Immature natural killer cell (primary cell): ENCODE measurements around the gene GRAMD4. TPM values are rescaled to one million over a fixed set of nuclear protein-coding genes. Genes with fewer than 3 reads are reported as not detected.

Experiments used
- DNase-seq, 3 donors: peaks; one replicate each; pipeline ENCODE4 v3.0.0; 2022; ENCODE audit warnings: mixed read lengths in 1 of 3
- H3K27ac Mint-ChIP-seq, 6 donors: one replicate each; pipeline ENCODE4 v1.8.0; 2020; ENCODE audit warnings: mixed read lengths in 6 of 6, mild to moderate bottlenecking in 5 of 6, inconsistent platforms in 4 of 6, moderate library complexity in 3 of 6
- H3K27me3 Mint-ChIP-seq, 3 donors: one replicate each; pipeline ENCODE4 v1.8.0; 2020 to 2021; ENCODE audit warnings: low read depth in 3 of 3, mild to moderate bottlenecking in 3 of 3, mixed read lengths in 3 of 3, moderate library complexity in 3 of 3, inconsistent platforms in 1 of 3
- H3K36me3 Mint-ChIP-seq, 3 donors: one replicate each; pipeline ENCODE4 v1.8.0; 2020; ENCODE audit warnings: mixed read lengths in 3 of 3, inconsistent platforms in 2 of 3, mild to moderate bottlenecking in 2 of 3
- H3K4me1 Mint-ChIP-seq, 2 donors: one replicate each; pipeline ENCODE4 v1.8.0; 2020; ENCODE audit warnings: inconsistent platforms in 2 of 2, mild to moderate bottlenecking in 2 of 2, mixed read lengths in 2 of 2, moderate library complexity in 1 of 2
- H3K4me3 Mint-ChIP-seq, 5 donors: one replicate each; pipeline ENCODE4 v1.8.0; 2020; ENCODE audit warnings: mild to moderate bottlenecking in 5 of 5, mixed read lengths in 5 of 5, inconsistent platforms in 3 of 5, moderate library complexity in 3 of 5
- H3K9me3 Mint-ChIP-seq, 6 donors: one replicate each; pipeline ENCODE4 v1.8.0; 2020; ENCODE audit warnings: mild to moderate bottlenecking in 6 of 6, mixed read lengths in 6 of 6, inconsistent platforms in 4 of 6, moderate library complexity in 3 of 6
- polyA plus RNA-seq, 3 donors: library from polyadenylated mRNA; unstranded; fragments of 300-500 nt; fragmentation: Illumina TruSeq; gene quantifications; one replicate each; pipeline ENCODE4 v1.2.3, GENCODE V29; 2021

Gene GRAMD4, protein sequence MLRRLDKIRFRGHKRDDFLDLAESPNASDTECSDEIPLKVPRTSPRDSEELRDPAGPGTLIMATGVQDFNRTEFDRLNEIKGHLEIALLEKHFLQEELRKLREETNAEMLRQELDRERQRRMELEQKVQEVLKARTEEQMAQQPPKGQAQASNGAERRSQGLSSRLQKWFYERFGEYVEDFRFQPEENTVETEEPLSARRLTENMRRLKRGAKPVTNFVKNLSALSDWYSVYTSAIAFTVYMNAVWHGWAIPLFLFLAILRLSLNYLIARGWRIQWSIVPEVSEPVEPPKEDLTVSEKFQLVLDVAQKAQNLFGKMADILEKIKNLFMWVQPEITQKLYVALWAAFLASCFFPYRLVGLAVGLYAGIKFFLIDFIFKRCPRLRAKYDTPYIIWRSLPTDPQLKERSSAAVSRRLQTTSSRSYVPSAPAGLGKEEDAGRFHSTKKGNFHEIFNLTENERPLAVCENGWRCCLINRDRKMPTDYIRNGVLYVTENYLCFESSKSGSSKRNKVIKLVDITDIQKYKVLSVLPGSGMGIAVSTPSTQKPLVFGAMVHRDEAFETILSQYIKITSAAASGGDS
- 10 to 100 TPM in 1 of 3 donors, 1 to 10 TPM in 2; 3.5 to 23.0 (median 4.1) TPM for polyA plus RNA-seq

DNA sequence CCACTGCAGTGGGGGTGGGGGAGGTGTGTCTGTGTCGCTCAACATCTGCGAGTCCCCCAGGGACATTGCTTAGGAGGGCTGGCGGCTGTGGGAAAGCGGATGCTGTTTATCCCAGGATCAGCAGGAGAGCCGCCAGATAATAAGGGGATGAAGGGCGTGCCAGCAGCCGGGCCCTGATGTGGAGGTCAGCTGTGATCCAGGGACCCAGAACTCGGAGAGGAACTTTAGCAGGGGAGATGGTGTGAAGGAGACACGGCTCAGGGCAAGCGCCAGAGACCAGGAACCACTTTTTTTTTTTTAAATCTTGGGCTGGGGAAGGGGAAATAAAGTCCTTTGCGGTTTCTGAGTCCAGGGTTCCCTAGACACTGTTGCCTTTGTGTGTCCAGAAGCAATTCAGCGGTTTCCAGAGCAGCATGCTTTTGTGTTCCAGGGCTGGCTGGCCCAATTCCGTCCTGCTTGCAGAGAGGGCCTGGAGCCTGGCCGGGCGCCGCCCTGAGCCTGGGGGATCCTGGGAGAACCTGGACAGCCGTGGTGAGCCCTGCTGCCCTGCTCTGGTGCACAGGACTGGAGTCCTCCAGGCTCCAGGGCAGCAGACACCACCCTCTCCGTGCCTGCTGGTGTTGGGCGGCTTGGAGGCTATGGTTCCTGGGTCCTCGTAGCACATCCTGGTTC, at the start of gene GRAMD4:
TSS of gene GRAMD4 (plus strand) at position 557 of the 672 bp plus-strand sequence. CDS start 6,414 bp downstream, outside the sequence.
- DNase-seq, result no peak
- peaks cover 0 to 3% (median 0%) of the 10 kb centered on the region in 3 donors for H3K27me3 Mint-ChIP-seq
- peaks cover 11 to 15% of the 10 kb centered on the region in 2 donors for H3K4me1 Mint-ChIP-seq
- H3K36me3 Mint-ChIP-seq, result no peaks in the 10 kb centered on the region
- H3K27ac Mint-ChIP-seq, result peak within 1 kb of the TSS in 4 of 6 donors; percentile 23 to 62 (median 52)
- H3K4me3 Mint-ChIP-seq, result no peak within 1 kb of the TSS
- no peaks in the 10 kb centered on the region for H3K9me3 Mint-ChIP-seq

DNA sequence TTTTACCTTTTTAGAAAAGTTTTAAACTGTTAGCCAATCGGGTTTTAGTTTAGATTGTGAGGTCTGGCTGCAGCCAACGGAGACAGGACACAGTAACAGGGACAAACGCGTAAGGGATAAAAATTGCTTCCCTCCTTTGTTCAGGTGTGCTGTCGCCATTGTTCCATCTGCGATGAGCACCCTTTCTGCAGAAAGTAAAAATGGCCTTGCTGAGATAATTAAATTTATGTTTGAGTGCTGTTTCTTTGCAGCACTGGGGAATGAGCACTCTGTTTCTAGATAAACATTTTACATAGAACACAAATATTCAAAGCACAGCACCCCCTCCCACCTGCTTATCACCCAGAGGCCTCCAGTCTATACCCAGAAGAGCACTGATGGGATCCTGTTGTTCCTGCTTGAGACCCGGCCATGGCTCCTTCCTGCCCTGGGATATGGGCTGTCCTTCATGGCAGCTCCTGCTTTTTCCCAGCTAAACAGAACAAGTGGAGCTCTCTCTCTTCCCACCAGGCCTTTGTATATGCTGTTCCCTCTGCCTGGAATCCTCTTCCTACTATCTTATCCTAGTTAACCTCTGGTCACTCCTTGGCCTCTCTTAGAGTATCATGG, 48.4 kb upstream of the GRAMD4 start:
- DNase-seq, result no peak
- peaks cover 13 to 14% of the 10 kb centered on the region in 2 donors for H3K4me1 Mint-ChIP-seq
- H3K27ac Mint-ChIP-seq, result no peak overlapping the region
- H3K4me3 Mint-ChIP-seq, result no peak overlapping the region
- peaks cover 0 to 5% (median 0%) of the 10 kb centered on the region in 3 donors for H3K36me3 Mint-ChIP-seq
- peaks cover 1 to 13% (median 7%) of the 10 kb centered on the region in 6 donors for H3K9me3 Mint-ChIP-seq
- peaks cover 0 to 6% (median 2%) of the 10 kb centered on the region in 3 donors for H3K27me3 Mint-ChIP-seq

DNA sequence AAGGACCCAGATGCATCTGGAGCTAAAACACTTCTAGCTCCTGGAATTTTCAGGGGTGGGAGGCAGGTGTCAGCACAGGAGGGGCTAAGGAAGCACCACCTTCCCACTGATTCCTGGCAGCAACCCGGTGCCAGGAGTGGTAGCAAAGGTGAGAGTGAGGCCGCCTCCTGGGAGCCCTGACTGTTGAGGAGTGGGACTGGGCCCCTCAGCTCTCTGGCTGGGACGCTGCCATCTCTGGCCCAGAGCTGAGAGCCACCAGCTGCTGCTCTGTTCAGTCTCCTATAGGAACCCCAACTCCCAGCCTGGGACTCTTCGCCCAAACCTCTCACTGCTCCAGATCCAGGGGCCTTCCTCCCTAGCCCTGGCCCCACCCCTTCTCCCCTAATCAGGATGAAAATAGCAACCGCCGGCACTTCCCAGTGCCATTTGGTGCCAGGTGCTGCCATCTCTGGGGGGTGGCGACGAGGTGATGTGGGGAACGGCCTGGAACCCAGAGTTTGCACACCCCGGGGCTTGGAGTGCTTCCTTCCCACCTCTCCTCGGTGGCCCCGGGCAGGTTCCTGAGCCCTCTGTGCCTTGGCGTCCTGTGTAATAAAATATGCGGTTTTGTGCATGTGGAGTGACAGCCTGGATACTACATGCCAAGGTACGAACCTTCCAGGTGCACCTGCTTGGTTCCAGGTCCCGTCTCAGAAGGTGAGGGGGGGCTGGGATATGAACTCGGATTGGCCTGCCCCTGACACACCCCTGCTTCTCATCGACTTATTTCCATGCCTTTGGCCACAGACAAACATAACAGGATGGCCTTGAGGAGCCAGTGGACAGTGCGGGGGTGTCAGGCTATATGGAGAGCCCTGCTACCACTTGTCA, 47.0 kb upstream of the GRAMD4 start:
- Mint-ChIP-seq H3K27me3 (peaks cover 2 to 7% (median 3%) of the 10 kb centered on the region in 3 donors), H3K4me3 (no peak overlapping the region), H3K4me1 (peaks cover 15 to 20% of the 10 kb centered on the region in 2 donors), H3K36me3 (peaks cover 0 to 5% (median 0%) of the 10 kb centered on the region in 3 donors), H3K27ac (no peak overlapping the region), H3K9me3 (peaks cover 1 to 13% (median 7%) of the 10 kb centered on the region in 6 donors)
- no peak for DNase-seq

DNA sequence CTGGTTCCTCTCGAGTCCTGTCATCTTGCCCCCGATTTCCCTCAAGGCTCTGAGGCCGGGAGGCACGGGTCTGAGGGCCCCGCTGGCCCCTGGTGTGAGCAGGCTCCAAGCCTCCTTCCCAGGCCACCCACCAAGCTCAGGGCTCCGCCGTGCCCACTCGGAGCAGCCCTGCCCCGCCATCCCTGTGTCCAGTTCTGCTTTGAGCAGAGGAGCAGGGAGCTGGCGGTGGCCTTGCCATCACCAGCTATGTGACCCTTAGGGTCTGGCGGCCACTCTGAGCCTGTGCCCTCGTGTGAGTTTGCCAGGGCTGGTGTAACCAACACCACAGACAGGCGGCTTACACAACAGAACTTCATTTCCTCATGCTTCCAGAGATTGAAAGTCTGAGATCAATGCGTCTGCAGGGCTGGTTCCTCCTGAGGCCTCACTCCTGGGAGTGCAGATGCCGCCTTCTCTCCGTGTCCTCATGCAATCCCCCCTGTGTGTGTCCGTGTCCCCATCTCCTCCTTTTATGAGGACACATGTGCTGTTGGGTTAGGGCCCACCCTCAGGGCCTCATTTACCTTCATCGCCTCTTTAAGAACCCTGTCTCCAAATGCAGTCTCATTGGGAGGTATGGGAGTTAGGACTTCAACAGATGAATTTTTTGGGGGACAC, 46.3 kb upstream of the GRAMD4 start:
- Mint-ChIP-seq H3K36me3 (peaks cover 0 to 5% (median 0%) of the 10 kb centered on the region in 3 donors), H3K27ac (no peak overlapping the region), H3K4me1 (peaks cover 23 to 27% of the 10 kb centered on the region in 2 donors), H3K9me3 (peaks cover 1 to 13% (median 7%) of the 10 kb centered on the region in 6 donors), H3K4me3 (peak overlapping the region in 1 of 5 donors; percentile 50), H3K27me3 (peaks cover 0 to 7% (median 3%) of the 10 kb centered on the region in 3 donors)
- no peak for DNase-seq

DNA sequence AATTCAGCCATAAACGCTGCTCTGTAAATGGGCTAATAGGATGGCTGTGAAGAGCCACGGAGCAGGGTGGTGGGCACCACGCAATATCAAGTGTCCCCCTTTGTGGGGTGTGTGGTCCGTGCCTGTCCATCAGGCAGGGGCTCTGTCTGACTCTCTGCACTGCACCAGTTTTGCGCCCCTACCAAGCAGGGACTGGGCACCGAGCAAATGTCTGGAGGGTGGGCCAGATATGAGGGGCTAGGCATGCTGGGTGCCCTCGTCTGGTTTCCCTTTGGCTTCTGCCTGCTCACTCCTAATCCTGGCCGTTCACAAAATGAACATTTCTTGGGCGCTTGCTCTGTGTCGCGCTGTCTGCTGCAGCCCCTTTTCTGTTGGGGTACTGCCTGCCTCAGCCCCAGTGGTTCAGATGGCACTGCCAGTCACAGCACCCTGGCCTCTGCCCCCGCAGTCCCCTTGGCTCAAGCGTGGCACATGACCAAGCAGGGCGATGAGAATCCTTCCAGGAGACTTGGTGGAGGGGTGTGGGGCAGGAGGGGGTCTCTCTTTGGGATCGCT, 45.7 kb upstream of the GRAMD4 start:
- H3K27ac Mint-ChIP-seq, result peak overlapping the region in 1 of 6 donors; percentile 61
- H3K36me3 Mint-ChIP-seq, result peaks cover 0 to 5% (median 0%) of the 10 kb centered on the region in 3 donors
- H3K27me3 Mint-ChIP-seq, result peaks cover 0 to 7% (median 3%) of the 10 kb centered on the region in 3 donors
- H3K9me3 Mint-ChIP-seq, result peaks cover 1 to 13% (median 7%) of the 10 kb centered on the region in 6 donors
- H3K4me3 Mint-ChIP-seq, result peak overlapping the region in 3 of 5 donors; percentile 35 to 81 (median 70)
- peaks cover 29 to 33% of the 10 kb centered on the region in 2 donors for H3K4me1 Mint-ChIP-seq
- no peak for DNase-seq

DNA sequence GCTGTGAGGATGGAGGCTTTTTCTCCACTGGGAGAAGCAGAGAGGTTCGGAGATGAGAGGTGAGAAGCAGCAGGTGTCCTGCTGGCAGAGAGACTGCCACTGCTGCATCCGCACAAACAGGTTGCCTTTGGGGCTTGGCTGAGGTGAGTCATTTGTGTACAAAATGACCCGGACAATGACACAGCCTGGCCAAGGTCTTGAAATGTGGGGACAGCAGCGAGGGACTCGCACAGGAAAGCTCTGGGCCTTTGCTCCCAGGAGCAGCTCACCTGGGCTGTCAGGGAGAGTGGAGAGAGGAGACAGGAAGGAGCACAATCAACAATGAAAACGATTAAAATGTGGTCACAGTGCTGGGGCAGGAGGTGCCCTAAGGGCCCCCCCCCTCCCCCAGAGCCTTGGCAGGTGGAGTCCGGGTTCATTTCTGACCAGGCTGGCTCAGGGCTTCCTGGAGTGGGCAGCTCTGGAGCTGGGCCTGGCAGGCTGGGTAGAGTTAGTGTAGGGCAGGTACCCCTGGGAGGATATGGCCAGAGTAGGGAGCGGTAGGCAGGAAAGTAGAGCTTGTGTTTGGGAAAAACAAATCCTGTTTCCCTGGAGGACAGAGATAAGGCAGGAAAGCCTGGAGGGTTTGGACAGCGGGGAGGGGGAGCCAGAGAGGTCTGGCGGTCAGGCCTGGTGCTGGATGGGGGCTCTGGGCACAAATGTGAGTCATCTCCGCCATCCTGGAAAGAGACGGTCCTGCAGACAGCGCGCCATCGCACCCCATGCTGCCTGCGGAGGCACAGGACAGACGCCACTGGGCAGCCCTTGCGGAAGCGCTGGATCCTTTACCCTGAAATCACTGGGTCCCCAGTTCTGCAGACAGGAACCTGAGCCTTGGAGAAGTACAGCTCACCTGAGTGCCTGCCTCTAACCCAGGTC, 44.9 kb upstream of the GRAMD4 start:
- Mint-ChIP-seq H3K27me3 (peaks cover 0 to 7% (median 3%) of the 10 kb centered on the region in 3 donors), H3K9me3 (peaks cover 1 to 13% (median 7%) of the 10 kb centered on the region in 6 donors), H3K4me3 (peak overlapping the region; percentile 75 to 84 (median 76)), H3K4me1 (peaks cover 36 to 38% of the 10 kb centered on the region in 2 donors), H3K27ac (peak overlapping the region in 5 of 6 donors; percentile 61 to 85 (median 74)), H3K36me3 (peaks cover 0 to 5% (median 0%) of the 10 kb centered on the region in 3 donors)
- DNase-seq, result no peak

DNA sequence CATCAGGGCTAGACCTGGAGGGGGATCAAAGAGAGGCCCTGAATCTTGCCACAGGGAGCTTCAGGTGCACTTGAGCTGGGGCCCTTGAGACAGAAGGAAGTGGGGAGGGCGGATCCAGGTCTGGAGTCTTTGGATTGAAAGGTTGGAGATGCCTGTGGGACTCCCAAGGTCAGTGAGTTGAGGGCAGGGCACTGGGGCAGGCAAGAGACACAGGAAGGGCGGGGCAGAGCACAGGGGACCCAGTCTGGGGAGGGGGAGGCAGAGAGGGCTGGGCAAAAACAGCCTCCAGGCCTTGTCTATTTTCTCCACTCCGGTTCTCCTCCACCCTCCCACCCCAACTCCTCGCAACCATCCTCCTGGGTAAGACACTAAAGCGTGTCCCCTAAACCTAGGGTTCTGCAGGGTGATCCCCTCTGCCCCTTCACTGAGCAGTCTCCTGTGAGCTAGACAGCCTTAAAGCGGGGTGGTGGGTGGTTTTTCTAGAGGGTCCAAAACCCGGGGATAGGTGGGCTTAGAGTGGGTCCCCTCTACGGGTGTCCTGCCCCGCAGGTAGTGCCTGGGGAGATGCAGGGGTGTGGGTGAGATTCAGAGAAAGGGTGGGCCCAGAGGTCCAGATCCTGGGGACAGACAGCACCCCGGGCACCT, 44.2 kb upstream of the GRAMD4 start:
- peaks cover 0 to 5% (median 0%) of the 10 kb centered on the region in 3 donors for H3K36me3 Mint-ChIP-seq

DNA sequence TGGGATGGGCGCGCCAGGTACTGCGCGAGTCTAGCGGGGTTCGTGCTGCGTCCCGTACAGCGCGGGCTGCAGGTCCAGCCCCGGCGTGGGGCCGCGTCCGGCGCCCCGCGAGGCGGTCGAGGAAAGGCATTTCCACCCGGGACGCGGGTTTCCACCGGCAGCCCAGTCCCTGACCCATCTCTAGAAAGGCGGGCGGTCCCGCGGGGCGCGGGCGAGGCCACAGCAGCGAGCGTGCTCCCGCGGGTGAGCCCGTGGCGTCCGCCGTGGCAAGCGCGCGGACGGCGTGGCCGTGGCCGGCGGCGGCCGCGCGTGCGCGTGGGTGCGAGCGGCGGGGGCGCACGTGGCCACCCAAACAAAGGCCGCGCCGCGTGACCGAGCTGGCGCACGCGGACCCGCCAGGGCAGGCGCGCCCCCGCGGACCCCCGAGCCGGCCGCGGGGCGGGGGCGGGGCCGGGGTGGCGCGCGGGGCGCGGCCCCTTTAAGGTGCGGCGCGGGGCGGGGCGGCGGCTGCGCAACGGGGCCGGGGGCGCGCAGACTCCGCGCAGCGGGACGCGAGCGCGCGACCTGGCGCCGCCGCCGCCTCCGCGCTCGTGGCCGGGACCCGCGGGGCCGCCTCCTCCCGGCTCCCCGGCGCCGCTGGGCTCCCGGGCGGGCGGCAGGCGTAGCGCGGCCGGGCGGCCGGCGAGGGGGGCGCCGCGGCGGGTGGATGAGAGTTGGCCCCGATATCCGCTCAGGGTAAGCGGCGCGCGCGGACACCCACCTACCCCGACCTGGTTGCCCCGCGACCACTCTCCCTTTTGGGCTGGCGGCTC, 43.4 kb upstream of the GRAMD4 start:
- H3K36me3 Mint-ChIP-seq, result no peaks in the 10 kb centered on the region
- peak overlapping the region in 3 of 6 donors; percentile 6 to 64 (median 30) for H3K27ac Mint-ChIP-seq
- H3K4me3 Mint-ChIP-seq, result peak overlapping the region; percentile 75 to 84 (median 76)
- peak; percentile 70 to 79 (median 76) for DNase-seq
- peaks cover 0 to 7% (median 3%) of the 10 kb centered on the region in 3 donors for H3K27me3 Mint-ChIP-seq
- peaks cover 43 to 50% of the 10 kb centered on the region in 2 donors for H3K4me1 Mint-ChIP-seq
- H3K9me3 Mint-ChIP-seq, result peaks cover 1 to 5% (median 5%) of the 10 kb centered on the region in 6 donors

More for the DNA sequence above, 44.2 kb upstream of the GRAMD4 start:
- peaks cover 0 to 7% (median 3%) of the 10 kb centered on the region in 3 donors for H3K27me3 Mint-ChIP-seq
- peak overlapping the region; percentile 75 to 84 (median 76) for H3K4me3 Mint-ChIP-seq
- peak overlapping the region; percentile 6 to 78 (median 63) for H3K27ac Mint-ChIP-seq
- H3K4me1 Mint-ChIP-seq, result peaks cover 40 to 42% of the 10 kb centered on the region in 2 donors
- DNase-seq, result peak in 1 of 3 donors; percentile 14
- H3K9me3 Mint-ChIP-seq, result peaks cover 1 to 12% (median 7%) of the 10 kb centered on the region in 6 donors

DNA sequence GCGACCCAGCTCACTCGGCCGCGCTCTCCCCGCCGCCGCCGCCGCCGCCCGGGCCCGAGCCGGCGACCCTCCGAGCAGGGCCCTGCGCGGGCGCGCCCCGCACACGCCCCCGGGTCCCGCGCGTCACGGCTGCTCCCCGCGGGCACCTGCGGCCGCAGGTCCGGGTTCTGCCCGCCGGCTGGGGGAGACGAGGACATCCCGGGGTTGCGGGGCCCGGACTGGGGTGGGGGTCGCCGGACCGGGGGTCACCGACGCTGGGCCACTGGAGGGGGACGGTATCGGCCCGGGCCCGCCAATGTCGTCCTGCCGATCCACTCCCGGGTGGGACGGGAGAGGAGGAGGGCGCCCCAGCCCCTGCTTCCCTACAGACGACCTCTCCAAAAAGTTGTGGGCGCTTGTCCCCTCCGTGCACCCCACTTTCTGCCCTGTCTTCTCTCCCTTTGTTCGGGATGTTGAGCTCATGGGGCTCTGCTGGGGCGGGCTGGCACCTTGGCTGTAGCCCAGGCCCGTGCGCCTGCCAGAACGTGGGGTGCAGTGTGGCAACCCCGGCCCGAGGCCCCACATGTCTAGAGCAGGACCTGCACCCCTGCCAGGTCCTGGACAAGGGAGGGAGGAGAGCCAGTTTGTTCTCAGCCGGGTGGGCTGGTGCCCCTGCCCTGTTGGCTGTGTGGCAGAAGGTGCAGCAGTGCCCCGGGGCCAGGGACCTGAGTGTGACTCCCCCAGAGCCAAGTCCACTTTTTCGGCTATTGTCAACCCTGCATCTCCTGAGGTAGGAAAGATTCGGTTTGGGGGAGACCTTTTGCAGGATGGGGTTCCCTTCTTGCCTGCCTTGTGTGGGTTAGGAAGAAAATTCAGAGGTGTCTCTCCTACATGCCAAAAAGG, 42.6 kb upstream of the GRAMD4 start:
- peaks cover 46 to 58% of the 10 kb centered on the region in 2 donors for H3K4me1 Mint-ChIP-seq
- peaks cover 0 to 1% (median 0%) of the 10 kb centered on the region in 6 donors for H3K9me3 Mint-ChIP-seq
- H3K36me3 Mint-ChIP-seq, result no peaks in the 10 kb centered on the region
- H3K27me3 Mint-ChIP-seq, result peaks cover 0 to 7% (median 3%) of the 10 kb centered on the region in 3 donors
- peak overlapping the region; percentile 87 to 92 (median 89) for H3K4me3 Mint-ChIP-seq
- peak in 1 of 3 donors; percentile 18 for DNase-seq
- peak overlapping the region; percentile 64 to 86 (median 73) for H3K27ac Mint-ChIP-seq
